ENCODE measurements around the gene OAF. TPM values are rescaled to one million over a fixed set of nuclear protein-coding genes. Genes with fewer than 3 reads are reported as not detected.
A peak's percentile ranks its signal among the peaks of the same experiment; 100 is the strongest.

The OAF gene
- total RNA-seq, 1 donor from 2014 or later: 56.7 TPM

DNA sequence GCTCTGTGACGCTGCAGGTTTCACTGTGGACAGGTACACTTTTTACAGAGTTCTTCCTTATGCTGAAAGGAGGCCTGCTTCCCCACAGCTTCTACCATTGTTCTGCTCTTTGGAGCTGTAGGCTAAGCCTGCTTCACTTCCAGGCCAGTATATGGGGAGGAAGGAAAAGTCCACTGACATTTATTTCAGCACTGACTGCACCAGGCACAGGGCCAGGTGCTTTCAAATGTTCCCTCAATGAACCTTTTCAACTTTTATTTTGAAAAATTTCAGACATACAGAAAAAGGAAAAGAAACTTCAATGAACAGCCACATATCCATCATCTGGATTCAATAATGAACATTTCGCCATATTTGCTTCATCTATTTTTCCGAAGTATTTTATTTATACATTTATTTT lies 51.1 kb downstream of the OAF start:
- Histone ChIP-seq H3K9me3 (no peaks in the 10 kb centered on the region), H3K36me3 (no peaks in the 10 kb centered on the region), H3K27me3 (no peaks in the 10 kb centered on the region), H3K4me3 (no peak overlapping the region), H3K27ac (no peak overlapping the region), H3K4me1 (peaks cover 6% of the 10 kb centered on the region)
- DNase-seq (ENCODE audit: extremely low spot score in 2 of 2): no peak
- intact Hi-C loops (cut with DNase I): no loop called here
- TF ChIP-seq POLR2AphosphoS5 (IDR thresholded peaks at IDR 0.05; ENCODE audit: insufficient read depth in 1 of 2, low read depth in 1 of 2) (no peak), POLR2A (IDR thresholded peaks at IDR 0.05) (no peak)
- TF ChIP-seq, protein P1, sequence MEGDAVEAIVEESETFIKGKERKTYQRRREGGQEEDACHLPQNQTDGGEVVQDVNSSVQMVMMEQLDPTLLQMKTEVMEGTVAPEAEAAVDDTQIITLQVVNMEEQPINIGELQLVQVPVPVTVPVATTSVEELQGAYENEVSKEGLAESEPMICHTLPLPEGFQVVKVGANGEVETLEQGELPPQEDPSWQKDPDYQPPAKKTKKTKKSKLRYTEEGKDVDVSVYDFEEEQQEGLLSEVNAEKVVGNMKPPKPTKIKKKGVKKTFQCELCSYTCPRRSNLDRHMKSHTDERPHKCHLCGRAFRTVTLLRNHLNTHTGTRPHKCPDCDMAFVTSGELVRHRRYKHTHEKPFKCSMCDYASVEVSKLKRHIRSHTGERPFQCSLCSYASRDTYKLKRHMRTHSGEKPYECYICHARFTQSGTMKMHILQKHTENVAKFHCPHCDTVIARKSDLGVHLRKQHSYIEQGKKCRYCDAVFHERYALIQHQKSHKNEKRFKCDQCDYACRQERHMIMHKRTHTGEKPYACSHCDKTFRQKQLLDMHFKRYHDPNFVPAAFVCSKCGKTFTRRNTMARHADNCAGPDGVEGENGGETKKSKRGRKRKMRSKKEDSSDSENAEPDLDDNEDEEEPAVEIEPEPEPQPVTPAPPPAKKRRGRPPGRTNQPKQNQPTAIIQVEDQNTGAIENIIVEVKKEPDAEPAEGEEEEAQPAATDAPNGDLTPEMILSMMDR (IDR thresholded peaks at IDR 0.05): no peak

- Histone ChIP-seq H3K4me1 (peaks cover 9% of the 10 kb centered on the region), H3K27me3 (no peaks in the 10 kb centered on the region), H3K36me3 (no peaks in the 10 kb centered on the region), H3K27ac (no peak overlapping the region), H3K9me3 (no peaks in the 10 kb centered on the region), H3K4me3 (no peak overlapping the region)
- no peak for TF ChIP-seq POLR2AphosphoS5 (IDR thresholded peaks at IDR 0.05; ENCODE audit: insufficient read depth in 1 of 2, low read depth in 1 of 2)
- TF ChIP-seq, protein P1 (IDR thresholded peaks at IDR 0.05): no peak
- TF ChIP-seq POLR2A (IDR thresholded peaks at IDR 0.05): no peak
- no peak for DNase-seq (ENCODE audit: extremely low spot score in 2 of 2)
- intact Hi-C loops (cut with DNase I): no loop called here
These were observed 56.5 kb downstream of the OAF start for GRCh38 chr11:120267319-120267718.

- no peaks in the 10 kb centered on the region for H3K27me3 ChIP-seq
- H3K27ac ChIP-seq: no peak overlapping the region
- no peak for TF ChIP-seq POLR2AphosphoS5 (IDR thresholded peaks at IDR 0.05; ENCODE audit: insufficient read depth in 1 of 2, low read depth in 1 of 2)
- no peak for TF ChIP-seq POLR2A (IDR thresholded peaks at IDR 0.05)
- TF ChIP-seq, protein P1 (IDR thresholded peaks at IDR 0.05): no peak
- H3K36me3 ChIP-seq: no peaks in the 10 kb centered on the region
- peaks cover 9% of the 10 kb centered on the region for H3K4me1 ChIP-seq
- no peaks in the 10 kb centered on the region for H3K9me3 ChIP-seq
- intact Hi-C loops (cut with DNase I): no loop called here
- no peak overlapping the region for H3K4me3 ChIP-seq
- DNase-seq (ENCODE audit: extremely low spot score in 2 of 2): no peak
These were observed 57.9 kb downstream of the OAF start for GRCh38 chr11:120268686-120269085.

DNA sequence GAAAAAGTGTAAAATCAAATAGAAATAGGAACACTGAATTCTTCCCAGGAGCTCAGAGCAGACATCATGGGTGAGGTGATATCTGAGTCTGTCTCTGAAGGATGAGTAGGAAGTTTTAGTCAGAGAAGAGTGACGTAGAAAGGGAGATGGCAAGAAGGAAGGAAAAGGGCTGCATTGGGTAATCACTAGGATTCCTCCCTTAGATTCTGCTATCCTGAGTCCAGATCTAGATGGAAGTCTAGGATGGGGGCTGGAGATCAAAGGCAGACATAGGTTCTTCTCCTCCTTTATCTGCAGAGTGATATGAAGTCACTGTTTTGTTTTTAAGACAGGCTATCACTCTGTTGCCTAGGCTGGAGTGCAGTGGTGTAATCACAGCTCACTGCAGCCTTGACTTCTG lies 59.6 kb downstream of the OAF start:
- Histone ChIP-seq H3K4me3 (no peak overlapping the region), H3K4me1 (peaks cover 9% of the 10 kb centered on the region), H3K27me3 (no peaks in the 10 kb centered on the region), H3K9me3 (no peaks in the 10 kb centered on the region), H3K36me3 (no peaks in the 10 kb centered on the region), H3K27ac (peak overlapping the region; percentile 66)
- DNase-seq (ENCODE audit: extremely low spot score in 2 of 2): no peak
- TF ChIP-seq POLR2A (IDR thresholded peaks at IDR 0.05) (no peak), POLR2AphosphoS5 (IDR thresholded peaks at IDR 0.05; ENCODE audit: insufficient read depth in 1 of 2, low read depth in 1 of 2) (no peak)
- TF ChIP-seq, protein P1 (IDR thresholded peaks at IDR 0.05): no peak
- intact Hi-C loops (cut with DNase I): no loop called here

- peak overlapping the region; percentile 66 for H3K27ac ChIP-seq
- TF ChIP-seq POLR2A (IDR thresholded peaks at IDR 0.05) (no peak), POLR2AphosphoS5 (IDR thresholded peaks at IDR 0.05; ENCODE audit: insufficient read depth in 1 of 2, low read depth in 1 of 2) (no peak)
- TF ChIP-seq, protein P1 (IDR thresholded peaks at IDR 0.05): no peak
- H3K27me3 ChIP-seq: no peaks in the 10 kb centered on the region
- H3K36me3 ChIP-seq: no peaks in the 10 kb centered on the region
- no peak for DNase-seq (ENCODE audit: extremely low spot score in 2 of 2)
- H3K4me3 ChIP-seq: no peak overlapping the region
- no peaks in the 10 kb centered on the region for H3K9me3 ChIP-seq
- intact Hi-C loops (cut with DNase I): no loop called here
- H3K4me1 ChIP-seq: peaks cover 9% of the 10 kb centered on the region
These were observed 60.8 kb downstream of the OAF start for GRCh38 chr11:120271672-120272071.
